Astrocyte of the spinal cord (primary cell): ENCODE data around the gene FLNA.

Source experiments
- DNase-seq: peaks from one replicate; pipeline ENCODE4 v3.0.0; 2011; ENCODE audit warnings: low read depth, low spot score
- H3K4me3 ChIP-seq: 2 replicates; pipeline ENCODE4 v1.5.1; 2011; ENCODE audit warnings: low read depth, mild to moderate bottlenecking, low read length, moderate library complexity
- in situ Hi-C: cut with HindIII; loops from 2 replicates; pipeline ENCODE4 v1.10.0; 2017; ENCODE audit warnings: low sequenced_read_pairs
- TF ChIP-seq, protein P1 (sequence below): IDR thresholded peaks from 2 replicates; pipeline ENCODE4 v1.5.1; 2012; ENCODE audit warnings: low read depth, mild to moderate bottlenecking, low read length, inconsistent platforms

Gene FLNA

GRCh38 chrX:154379569-154379951, 5.1 kb upstream of the FLNA start:
- H3K4me3 ChIP-seq, result peak overlapping the region; percentile 67
- in situ Hi-C loops, result no loop called here
- no peak for DNase-seq
- TF ChIP-seq, protein P1, sequence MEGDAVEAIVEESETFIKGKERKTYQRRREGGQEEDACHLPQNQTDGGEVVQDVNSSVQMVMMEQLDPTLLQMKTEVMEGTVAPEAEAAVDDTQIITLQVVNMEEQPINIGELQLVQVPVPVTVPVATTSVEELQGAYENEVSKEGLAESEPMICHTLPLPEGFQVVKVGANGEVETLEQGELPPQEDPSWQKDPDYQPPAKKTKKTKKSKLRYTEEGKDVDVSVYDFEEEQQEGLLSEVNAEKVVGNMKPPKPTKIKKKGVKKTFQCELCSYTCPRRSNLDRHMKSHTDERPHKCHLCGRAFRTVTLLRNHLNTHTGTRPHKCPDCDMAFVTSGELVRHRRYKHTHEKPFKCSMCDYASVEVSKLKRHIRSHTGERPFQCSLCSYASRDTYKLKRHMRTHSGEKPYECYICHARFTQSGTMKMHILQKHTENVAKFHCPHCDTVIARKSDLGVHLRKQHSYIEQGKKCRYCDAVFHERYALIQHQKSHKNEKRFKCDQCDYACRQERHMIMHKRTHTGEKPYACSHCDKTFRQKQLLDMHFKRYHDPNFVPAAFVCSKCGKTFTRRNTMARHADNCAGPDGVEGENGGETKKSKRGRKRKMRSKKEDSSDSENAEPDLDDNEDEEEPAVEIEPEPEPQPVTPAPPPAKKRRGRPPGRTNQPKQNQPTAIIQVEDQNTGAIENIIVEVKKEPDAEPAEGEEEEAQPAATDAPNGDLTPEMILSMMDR, result no peak

- in situ Hi-C loops, result no loop called here
- H3K4me3 ChIP-seq, result peak within 1 kb of the TSS; percentile 67
- TF ChIP-seq, protein P1, result no peak
- DNase-seq, result peak; percentile 98
These were observed 4.5 kb upstream of the FLNA start, which contains the start of gene EMD for GRCh38 chrX:154378799-154379568. Gene EMD, plus strand, starts transcription at chrX:154379295. Its CDS starts 190 bp downstream, at chrX:154379485.

GRCh38 chrX:154378059-154378798, 3.8 kb upstream of the FLNA start:
- peak overlapping the region; percentile 31 for H3K4me3 ChIP-seq
- TF ChIP-seq, protein P1, result no peak
- in situ Hi-C loops, result no loop called here
- peak; percentile 51 for DNase-seq

DNA sequence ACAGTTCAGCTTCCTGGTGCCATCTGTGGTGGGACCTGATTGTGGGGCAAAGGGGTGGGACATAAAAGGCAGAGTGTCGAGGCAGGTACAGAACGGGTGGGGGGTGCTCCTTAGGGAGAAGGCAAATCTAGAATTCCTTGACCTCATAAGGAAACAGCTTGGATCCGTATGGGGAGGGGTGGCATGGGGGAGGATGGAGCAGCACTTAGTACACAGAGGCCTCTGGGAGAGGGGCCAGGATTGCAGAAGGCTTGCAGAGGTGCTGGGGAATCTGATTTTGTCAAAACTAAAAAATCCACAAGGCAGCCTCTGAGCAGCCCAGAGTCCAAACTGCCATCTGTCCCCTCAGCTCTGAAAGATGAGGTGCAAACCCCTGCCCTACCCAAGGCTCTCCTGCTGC, 2.3 kb upstream of the FLNA start:
- in situ Hi-C loops, result no loop called here
- TF ChIP-seq, protein P1, result no peak
- no peak for DNase-seq
- H3K4me3 ChIP-seq, result no peak overlapping the region

DNA sequence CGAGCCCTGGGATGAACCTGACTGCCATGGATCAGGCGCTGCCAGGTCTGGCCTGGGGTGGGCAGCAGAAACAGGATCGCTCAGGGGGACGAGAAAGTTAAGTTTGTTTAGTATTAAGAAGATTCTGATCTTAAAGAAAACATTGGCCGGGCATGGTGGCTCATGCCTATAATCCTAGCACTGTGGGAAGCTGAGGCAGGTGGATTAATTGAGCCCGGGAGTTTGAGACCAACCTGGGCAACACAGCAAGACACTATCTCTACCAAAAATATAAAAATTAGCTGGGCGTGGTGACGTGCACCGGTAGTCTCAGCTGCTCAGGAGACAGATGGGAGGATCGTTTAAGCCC, 696 bp upstream of the FLNA start:
- TF ChIP-seq, protein P1, result no peak
- DNase-seq, result no peak
- H3K4me3 ChIP-seq, result peak overlapping the region; percentile 32
- in situ Hi-C loops, result no loop called here

GRCh38 chrX:154373340-154374306, 811 bp downstream of the FLNA start:
- H3K4me3 ChIP-seq, result peak overlapping the region; percentile 55
- DNase-seq, result peak; percentile 79
- TF ChIP-seq, protein P1, result peak; percentile 62
- in situ Hi-C loops, result no loop called here
